OCI-LY1 (cell line): Measurements from ENCODE around the gene ADRB1.

Experiments used
- H2AFZ ChIP-seq: fragments of 200-600 bp; sonication (generic), shearing (Covaris generic); 2 replicates; pipeline ENCODE4 v1.6.0; 2014; ENCODE audit warnings: antibody characterized with exemption, mild to moderate bottlenecking, low read length
- H3F3A ChIP-seq: fragments of 200-600 bp; sonication (generic), shearing (Covaris generic); 2 replicates; pipeline ENCODE4 v1.6.0; 2014; ENCODE audit warnings: mild to moderate bottlenecking, antibody characterized with exemption, low read length, moderate library complexity; ENCODE audit not compliant: insufficient read depth
- H3K27ac ChIP-seq: fragments of 200-600 bp; sonication (generic); 2 replicates; pipeline ENCODE4 v1.5.1; 2014; ENCODE audit warnings: low read length, mixed run types, mild to moderate bottlenecking, low read depth; ENCODE audit not compliant: poor library complexity, severe bottlenecking
- H3K27me3 ChIP-seq: fragments of 200-600 bp; sonication (generic); 2 replicates; pipeline ENCODE4 v1.6.0; 2014; ENCODE audit warnings: antibody characterized with exemption, mild to moderate bottlenecking, low read length, moderate library complexity; ENCODE audit not compliant: insufficient read depth
- H3K36me3 ChIP-seq: fragments of 200-600 bp; sonication (generic); 2 replicates; pipeline ENCODE4 v1.6.1; 2014; ENCODE audit warnings: mild to moderate bottlenecking, antibody characterized with exemption, low read length, moderate library complexity, mixed read lengths; ENCODE audit not compliant: insufficient read depth
- H3K4me1 ChIP-seq: fragments of 200-600 bp; sonication (generic); 2 replicates; pipeline ENCODE4 v1.5.1; 2014; ENCODE audit warnings: mild to moderate bottlenecking, low read length, moderate library complexity; ENCODE audit not compliant: insufficient read depth, severe bottlenecking
- H3K4me2 ChIP-seq: fragments of 200-600 bp; sonication (generic), shearing (Covaris generic); 2 replicates; pipeline ENCODE4 v1.6.1; 2014; ENCODE audit warnings: low read length
- H3K4me3 ChIP-seq: fragments of 200-600 bp; sonication (generic); 2 replicates; pipeline ENCODE4 v1.5.1; 2014; ENCODE audit warnings: low read length, low read depth, mild to moderate bottlenecking, mixed read lengths; ENCODE audit not compliant: poor library complexity, severe bottlenecking
- H3K79me2 ChIP-seq: fragments of 200-600 bp; shearing (Covaris generic); 2 replicates; pipeline ENCODE4 v1.6.1; 2016; ENCODE audit warnings: mixed run types, low read length, mixed read lengths; ENCODE audit not compliant: insufficient read depth
- H3K9ac ChIP-seq: fragments of 200-600 bp; sonication (generic), shearing (Covaris generic); 2 replicates; pipeline ENCODE4 v1.6.1; 2014; ENCODE audit warnings: mild to moderate bottlenecking, low read length, mixed read lengths
- H3K9me2 ChIP-seq: fragments of 200-600 bp; sonication (generic), shearing (Covaris generic); 2 replicates; pipeline ENCODE4 v1.6.1; 2014; ENCODE audit warnings: low read depth, mild to moderate bottlenecking, low read length, mixed read lengths
- H3K9me3 ChIP-seq: fragments of 200-600 bp; shearing (Covaris generic); 2 replicates; pipeline ENCODE4 v1.6.1; 2014; ENCODE audit warnings: low read length, mixed read lengths
- H4K20me1 ChIP-seq: fragments of 200-600 bp; sonication (generic), shearing (Covaris generic); 2 replicates; pipeline ENCODE4 v1.6.0; 2016; ENCODE audit warnings: mild to moderate bottlenecking, low read length; ENCODE audit not compliant: insufficient read depth
- CTCF ChIP-seq: fragments of 200-600 bp; sonication (generic), shearing (Covaris generic); IDR thresholded peaks from 2 replicates; pipeline ENCODE4 v1.5.1; 2017; ENCODE audit warnings: mild to moderate bottlenecking, antibody characterized with exemption, low read length, moderate library complexity, mixed read lengths
- EZH2 ChIP-seq: fragments of 200-600 bp; sonication (generic), shearing (Covaris generic); IDR thresholded peaks from 2 replicates; pipeline ENCODE4 v1.8.0; 2017; ENCODE audit warnings: borderline replicate concordance, mixed run types, mild to moderate bottlenecking, antibody characterized with exemption, low read length, moderate library complexity, mixed read lengths

The ADRB1 gene

GRCh38 chr10:114025611-114026130 is 18.0 kb upstream of the ADRB1 start:
- TF ChIP-seq CTCF (no peak), EZH2 (no peak)
- Histone ChIP-seq H3K4me3 (no peak overlapping the region), H3K36me3 (no peaks in the 10 kb centered on the region), H3K79me2 (no peaks in the 10 kb centered on the region), H4K20me1 (no peaks in the 10 kb centered on the region), H3F3A (no peaks in the 10 kb centered on the region), H3K27me3 (0 out of 2 replicates have a peak, but pooled peaks cover 3% of the 10 kb centered on the region), H3K27ac (no peak overlapping the region), H2AFZ (no peak overlapping the region), H3K9ac (no peak overlapping the region), H3K4me2 (peak overlapping the region; percentile 65), H3K9me3 (no peaks in the 10 kb centered on the region), H3K4me1 (peaks cover 17% of the 10 kb centered on the region), H3K9me2 (no peaks in the 10 kb centered on the region)

GRCh38 chr10:114026189-114027040 is 17.3 kb upstream of the ADRB1 start:
- H3K4me1 ChIP-seq, result peaks cover 17% of the 10 kb centered on the region

GRCh38 chr10:114027041-114027394 is 16.6 kb upstream of the ADRB1 start:
- Histone ChIP-seq H3K27me3 (no peaks in the 10 kb centered on the region), H4K20me1 (no peaks in the 10 kb centered on the region), H3K4me3 (no peak overlapping the region), H3K27ac (no peak overlapping the region), H3K9me2 (no peaks in the 10 kb centered on the region), H3K4me1 (peaks cover 17% of the 10 kb centered on the region), H3K9me3 (no peaks in the 10 kb centered on the region), H2AFZ (no peak overlapping the region), H3K36me3 (no peaks in the 10 kb centered on the region), H3K4me2 (no peak overlapping the region), H3F3A (no peaks in the 10 kb centered on the region), H3K9ac (no peak overlapping the region), H3K79me2 (no peaks in the 10 kb centered on the region)
- TF ChIP-seq CTCF (no peak), EZH2 (no peak)

More at GRCh38 chr10:114026189-114027040, 17.3 kb upstream of the ADRB1 start:
- H3K9me3 ChIP-seq, result no peaks in the 10 kb centered on the region
- H4K20me1 ChIP-seq, result no peaks in the 10 kb centered on the region
- no peak overlapping the region for H3K9ac ChIP-seq
- no peaks in the 10 kb centered on the region for H3K27me3 ChIP-seq
- no peak overlapping the region for H3K4me2 ChIP-seq
- no peaks in the 10 kb centered on the region for H3K9me2 ChIP-seq
- no peak overlapping the region for H3K27ac ChIP-seq
- H3K79me2 ChIP-seq, result no peaks in the 10 kb centered on the region
- no peak for TF ChIP-seq EZH2
- H3F3A ChIP-seq, result no peaks in the 10 kb centered on the region
- no peaks in the 10 kb centered on the region for H3K36me3 ChIP-seq
- no peak overlapping the region for H3K4me3 ChIP-seq
- H2AFZ ChIP-seq, result no peak overlapping the region

- no peak overlapping the region for H3K27ac ChIP-seq
- no peak overlapping the region for H3K9ac ChIP-seq
- no peaks in the 10 kb centered on the region for H3K36me3 ChIP-seq
- no peaks in the 10 kb centered on the region for H3F3A ChIP-seq
- H3K4me1 ChIP-seq, result peaks cover 17% of the 10 kb centered on the region
- no peak overlapping the region for H2AFZ ChIP-seq
- H3K4me3 ChIP-seq, result no peak overlapping the region
- no peak overlapping the region for H3K4me2 ChIP-seq
- no peaks in the 10 kb centered on the region for H3K9me2 ChIP-seq
- H3K9me3 ChIP-seq, result no peaks in the 10 kb centered on the region
- H3K27me3 ChIP-seq, result no peaks in the 10 kb centered on the region
- no peaks in the 10 kb centered on the region for H4K20me1 ChIP-seq
- no peak for TF ChIP-seq CTCF
- TF ChIP-seq EZH2, result no peak
- H3K79me2 ChIP-seq, result no peaks in the 10 kb centered on the region
Observed at GRCh38 chr10:114027951-114028350, 15.7 kb upstream of the ADRB1 start.
